Immature natural killer cell (primary cell): Measurements from ENCODE around the gene CDH4. TPM values are rescaled to one million over a fixed set of nuclear protein-coding genes. Genes with fewer than 3 reads are reported as not detected.

Experiments used
- DNase-seq, 3 donors: peaks; one replicate each; pipeline ENCODE4 v3.0.0; 2022; ENCODE audit warnings: mixed read lengths in 1 of 3
- H3K27ac Mint-ChIP-seq, 6 donors: one replicate each; pipeline ENCODE4 v1.8.0; 2020; ENCODE audit warnings: mixed read lengths in 6 of 6, mild to moderate bottlenecking in 5 of 6, inconsistent platforms in 4 of 6, moderate library complexity in 3 of 6
- H3K27me3 Mint-ChIP-seq, 3 donors: one replicate each; pipeline ENCODE4 v1.8.0; 2020 to 2021; ENCODE audit warnings: low read depth in 3 of 3, mild to moderate bottlenecking in 3 of 3, mixed read lengths in 3 of 3, moderate library complexity in 3 of 3, inconsistent platforms in 1 of 3
- H3K36me3 Mint-ChIP-seq, 3 donors: one replicate each; pipeline ENCODE4 v1.8.0; 2020; ENCODE audit warnings: mixed read lengths in 3 of 3, inconsistent platforms in 2 of 3, mild to moderate bottlenecking in 2 of 3
- H3K4me1 Mint-ChIP-seq, 2 donors: one replicate each; pipeline ENCODE4 v1.8.0; 2020; ENCODE audit warnings: inconsistent platforms in 2 of 2, mild to moderate bottlenecking in 2 of 2, mixed read lengths in 2 of 2, moderate library complexity in 1 of 2
- H3K4me3 Mint-ChIP-seq, 5 donors: one replicate each; pipeline ENCODE4 v1.8.0; 2020; ENCODE audit warnings: mild to moderate bottlenecking in 5 of 5, mixed read lengths in 5 of 5, inconsistent platforms in 3 of 5, moderate library complexity in 3 of 5
- H3K9me3 Mint-ChIP-seq, 6 donors: one replicate each; pipeline ENCODE4 v1.8.0; 2020; ENCODE audit warnings: mild to moderate bottlenecking in 6 of 6, mixed read lengths in 6 of 6, inconsistent platforms in 4 of 6, moderate library complexity in 3 of 6
- polyA plus RNA-seq, 3 donors: library from polyadenylated mRNA; unstranded; fragments of 300-500 nt; fragmentation: Illumina TruSeq; gene quantifications; one replicate each; pipeline ENCODE4 v1.2.3, GENCODE V29; 2021

The CDH4 gene
- polyA plus RNA-seq, 3 donors from 2014 or later = not detected

DNA sequence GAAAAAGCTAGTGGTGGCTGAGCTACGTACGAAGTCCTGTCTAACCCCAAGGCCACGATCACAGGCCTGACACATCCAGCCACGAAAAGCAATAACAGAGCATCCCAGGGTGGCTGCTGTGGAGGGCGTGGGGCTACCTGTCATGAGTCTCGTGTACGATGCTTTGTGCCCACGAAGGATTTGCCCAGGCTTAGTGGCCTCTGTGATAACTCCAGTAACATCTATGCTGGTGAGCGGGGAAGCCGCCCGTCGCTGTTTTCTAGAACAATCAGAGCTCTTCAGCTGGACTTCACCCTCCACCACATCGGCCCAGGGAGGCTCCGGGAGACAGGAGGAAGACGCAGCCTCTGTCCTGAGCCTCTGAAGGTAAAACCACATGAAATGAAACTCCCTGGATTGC, 563.1 kb downstream of the CDH4 start:
- no peaks in the 10 kb centered on the region for H3K9me3 Mint-ChIP-seq
- H3K4me1 Mint-ChIP-seq = no peaks in the 10 kb centered on the region
- no peak for DNase-seq
- no peaks in the 10 kb centered on the region for H3K36me3 Mint-ChIP-seq
- H3K27me3 Mint-ChIP-seq = peaks cover 0 to 7% (median 6%) of the 10 kb centered on the region in 3 donors
- H3K27ac Mint-ChIP-seq = no peak overlapping the region
- no peak overlapping the region for H3K4me3 Mint-ChIP-seq

DNA sequence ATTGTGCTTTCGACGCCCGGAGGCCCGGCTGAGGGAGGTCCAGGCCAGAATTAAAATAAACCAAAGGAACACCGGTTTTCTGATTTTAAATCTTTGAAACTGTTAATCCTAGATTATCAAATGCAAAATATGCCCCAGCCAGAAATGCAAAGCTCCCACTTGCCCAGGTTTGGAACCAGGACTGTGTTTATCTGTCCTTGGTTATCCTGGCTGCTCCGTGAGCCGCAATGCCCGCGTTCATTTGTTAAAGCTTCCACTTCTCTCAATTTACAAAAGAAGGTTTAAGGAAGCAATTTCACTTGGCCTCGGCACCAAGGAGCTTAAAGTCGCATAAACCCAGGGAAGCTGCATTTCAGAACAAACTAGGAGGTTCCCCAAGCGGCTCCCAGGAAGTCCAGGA, 563.6 kb downstream of the CDH4 start:
- Mint-ChIP-seq H3K9me3 (no peaks in the 10 kb centered on the region), H3K4me3 (no peak overlapping the region), H3K4me1 (no peaks in the 10 kb centered on the region), H3K27ac (no peak overlapping the region), H3K36me3 (no peaks in the 10 kb centered on the region), H3K27me3 (peaks cover 0 to 7% (median 6%) of the 10 kb centered on the region in 3 donors)
- no peak for DNase-seq

DNA sequence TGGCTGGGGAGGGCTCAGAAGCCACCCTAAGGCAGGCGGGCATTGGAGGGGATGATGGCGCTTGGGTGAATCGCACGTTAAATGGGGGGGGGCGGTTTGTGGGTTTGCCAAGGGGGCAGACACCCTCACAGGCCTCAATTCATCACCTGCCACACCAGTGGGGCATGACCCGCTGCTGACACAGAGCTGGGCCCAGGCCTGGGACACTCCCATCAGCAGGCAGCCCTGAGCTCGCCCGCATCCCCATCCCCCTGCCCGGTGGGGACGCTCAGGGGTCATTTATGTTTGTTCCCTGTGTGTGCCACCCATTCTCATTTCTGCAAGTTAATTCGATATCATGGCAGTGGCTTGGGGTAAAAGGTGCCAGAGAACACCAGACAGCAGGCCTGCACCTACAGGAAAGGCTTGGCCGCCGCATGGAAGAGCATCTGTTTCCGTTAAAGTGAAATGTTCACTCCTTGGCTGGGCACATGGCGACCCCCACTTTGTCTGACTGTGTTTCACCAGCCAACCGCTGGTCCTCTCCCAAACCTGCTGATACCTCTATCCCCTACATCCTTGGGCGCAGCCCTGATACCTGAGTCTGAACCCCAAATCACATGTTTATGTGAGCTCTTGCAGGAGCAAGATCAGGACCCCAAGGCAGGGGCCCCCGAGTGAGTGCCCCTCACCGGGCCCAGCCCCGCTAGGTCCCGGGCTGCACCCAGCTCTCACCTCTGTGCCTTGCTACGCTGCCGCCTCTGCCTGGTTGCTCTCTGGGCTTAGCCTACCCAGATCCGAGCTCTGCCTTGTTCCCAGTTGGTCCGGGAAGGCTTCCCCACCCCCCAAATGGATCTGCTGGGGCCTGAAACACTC, 564.8 kb downstream of the CDH4 start:
- H3K27ac Mint-ChIP-seq = no peak overlapping the region
- DNase-seq = no peak
- H3K36me3 Mint-ChIP-seq = no peaks in the 10 kb centered on the region
- no peak overlapping the region for H3K4me3 Mint-ChIP-seq
- H3K27me3 Mint-ChIP-seq = peaks cover 0 to 6% (median 4%) of the 10 kb centered on the region in 3 donors
- H3K9me3 Mint-ChIP-seq = no peaks in the 10 kb centered on the region
- no peaks in the 10 kb centered on the region for H3K4me1 Mint-ChIP-seq

DNA sequence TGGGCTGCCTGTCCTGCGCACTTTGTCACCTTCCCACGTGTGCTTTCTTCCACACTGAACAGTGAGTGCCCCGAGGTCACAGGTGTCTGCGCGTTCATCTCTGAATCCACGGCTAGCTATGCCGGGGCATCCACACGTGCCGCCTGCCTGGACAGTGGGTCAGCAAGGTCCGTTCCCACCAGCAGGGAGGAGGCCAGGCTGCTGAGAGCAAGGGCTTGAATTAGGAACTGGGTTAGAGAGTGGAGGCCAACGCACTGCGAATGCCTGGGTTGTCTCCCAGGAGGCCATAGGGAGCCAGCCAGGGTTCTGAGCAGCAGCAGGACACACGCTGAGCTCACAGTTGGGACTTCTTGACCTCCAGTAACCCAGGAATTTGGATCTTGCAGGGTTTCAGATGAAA, 565.5 kb downstream of the CDH4 start:
- no peak for DNase-seq
- no peak overlapping the region for H3K27ac Mint-ChIP-seq
- H3K4me1 Mint-ChIP-seq = no peaks in the 10 kb centered on the region
- H3K9me3 Mint-ChIP-seq = no peaks in the 10 kb centered on the region
- H3K4me3 Mint-ChIP-seq = no peak overlapping the region
- peaks cover 0 to 6% (median 4%) of the 10 kb centered on the region in 3 donors for H3K27me3 Mint-ChIP-seq
- H3K36me3 Mint-ChIP-seq = no peaks in the 10 kb centered on the region

DNA sequence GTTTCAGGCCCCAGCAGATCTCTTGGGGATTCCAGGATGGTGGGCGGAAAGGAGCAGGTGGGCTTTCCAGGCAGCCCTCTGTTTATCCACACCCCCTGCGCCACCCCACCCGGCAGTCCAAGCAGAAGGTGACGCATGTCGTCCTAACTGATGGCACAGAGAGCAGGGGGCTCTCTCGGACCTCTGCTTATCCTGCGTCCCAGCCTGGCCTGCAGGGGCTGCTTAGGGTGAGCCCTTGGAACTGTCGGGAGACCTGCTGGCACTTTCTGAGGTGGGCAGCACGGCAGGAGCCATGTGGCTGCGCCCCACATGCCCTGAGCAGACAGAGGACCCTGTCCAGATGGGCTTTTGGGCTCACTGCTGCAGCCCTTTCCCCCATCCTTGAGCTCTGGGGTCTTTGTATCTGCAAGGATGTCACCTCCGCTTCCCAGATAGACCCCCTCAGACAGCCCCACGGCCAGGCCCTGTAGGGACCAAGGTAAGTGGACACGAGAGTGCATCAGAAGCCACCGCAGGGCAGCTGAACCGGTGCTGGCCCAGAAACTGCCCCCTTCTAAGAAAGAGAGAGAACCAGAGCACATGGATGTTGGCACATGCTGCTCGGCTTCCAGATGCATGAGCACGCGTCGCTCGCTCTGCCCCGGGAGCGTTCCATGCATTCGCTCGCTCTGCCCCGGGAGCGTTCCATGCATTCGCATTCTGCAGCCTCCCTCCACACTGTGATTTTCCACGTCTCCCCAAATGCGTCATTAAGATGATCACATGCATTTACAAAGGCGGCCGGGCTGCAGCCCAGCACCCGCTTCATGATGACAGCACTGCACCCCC, 566.9 kb downstream of the CDH4 start:
- DNase-seq = no peak
- Mint-ChIP-seq H3K4me1 (no peaks in the 10 kb centered on the region), H3K9me3 (peaks cover 0 to 2% (median 0%) of the 10 kb centered on the region in 6 donors), H3K27ac (no peak overlapping the region), H3K27me3 (peaks cover 0 to 3% (median 0%) of the 10 kb centered on the region in 3 donors), H3K4me3 (no peak overlapping the region), H3K36me3 (no peaks in the 10 kb centered on the region)

DNA sequence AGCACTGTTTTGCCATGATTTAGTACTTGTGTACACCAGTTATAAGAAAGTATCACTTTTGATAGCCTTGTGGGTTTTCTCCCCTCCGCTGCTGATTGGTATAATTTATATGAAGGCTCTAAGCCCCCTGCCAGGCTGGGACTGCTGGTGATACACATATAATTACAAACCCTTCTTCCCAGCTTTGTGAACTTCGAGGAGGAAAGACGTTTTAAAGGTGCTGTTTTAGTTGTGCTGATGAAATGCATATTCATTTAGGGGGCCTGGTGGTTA, 567.4 kb downstream of the CDH4 start:
- Mint-ChIP-seq H3K27me3 (peaks cover 0 to 3% (median 0%) of the 10 kb centered on the region in 3 donors), H3K9me3 (peaks cover 0 to 2% (median 0%) of the 10 kb centered on the region in 6 donors), H3K27ac (no peak overlapping the region), H3K4me1 (no peaks in the 10 kb centered on the region), H3K36me3 (no peaks in the 10 kb centered on the region), H3K4me3 (no peak overlapping the region)
- no peak for DNase-seq

DNA sequence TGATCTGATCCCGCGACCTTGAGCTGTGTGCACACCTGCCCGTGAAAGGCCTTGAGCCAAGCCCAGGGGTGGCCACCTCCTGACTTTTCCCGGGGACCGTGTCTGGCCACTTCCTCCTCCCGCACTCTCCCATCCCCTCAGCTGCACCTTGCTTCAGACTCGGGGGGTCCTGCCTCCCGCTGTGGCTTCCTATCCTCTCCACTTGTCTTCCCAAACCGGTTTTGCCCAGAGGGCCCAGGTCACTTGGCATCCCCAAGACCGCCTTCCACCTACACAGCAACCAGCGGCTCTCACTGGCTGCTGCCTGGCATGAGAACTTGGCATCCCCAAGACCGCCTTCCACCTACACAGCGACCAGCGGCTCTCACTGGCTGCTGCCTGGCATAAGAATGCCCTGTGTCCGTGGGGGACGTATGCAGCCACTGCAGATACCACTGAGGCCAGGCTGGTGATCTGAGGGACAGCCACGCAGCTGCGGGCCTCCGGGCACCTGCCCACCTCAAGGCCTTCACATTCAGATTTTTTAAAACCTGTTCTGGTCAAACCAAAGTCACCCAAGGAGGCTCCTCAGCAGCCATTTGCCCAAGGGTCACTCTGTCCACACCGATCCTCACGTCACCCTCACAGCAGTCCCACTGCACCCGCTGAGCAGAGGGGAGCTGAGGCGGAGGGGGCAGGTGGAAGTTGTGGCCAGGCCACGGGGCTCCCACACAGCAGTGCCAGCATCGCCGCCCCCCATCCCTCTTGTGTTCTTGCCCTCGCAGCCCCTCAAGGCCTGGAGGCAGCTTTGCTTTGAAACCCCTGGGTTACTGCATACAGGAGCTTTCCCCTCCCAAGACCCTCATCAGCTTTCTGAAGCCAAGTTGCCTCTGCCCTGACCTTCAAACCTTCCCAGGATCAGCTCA, 568.1 kb downstream of the CDH4 start:
- Mint-ChIP-seq H3K27me3 (peaks cover 0 to 2% (median 0%) of the 10 kb centered on the region in 3 donors), H3K27ac (no peak overlapping the region), H3K4me3 (no peak overlapping the region), H3K36me3 (no peaks in the 10 kb centered on the region), H3K4me1 (no peaks in the 10 kb centered on the region), H3K9me3 (peaks cover 0 to 2% (median 0%) of the 10 kb centered on the region in 6 donors)
- DNase-seq = no peak

DNA sequence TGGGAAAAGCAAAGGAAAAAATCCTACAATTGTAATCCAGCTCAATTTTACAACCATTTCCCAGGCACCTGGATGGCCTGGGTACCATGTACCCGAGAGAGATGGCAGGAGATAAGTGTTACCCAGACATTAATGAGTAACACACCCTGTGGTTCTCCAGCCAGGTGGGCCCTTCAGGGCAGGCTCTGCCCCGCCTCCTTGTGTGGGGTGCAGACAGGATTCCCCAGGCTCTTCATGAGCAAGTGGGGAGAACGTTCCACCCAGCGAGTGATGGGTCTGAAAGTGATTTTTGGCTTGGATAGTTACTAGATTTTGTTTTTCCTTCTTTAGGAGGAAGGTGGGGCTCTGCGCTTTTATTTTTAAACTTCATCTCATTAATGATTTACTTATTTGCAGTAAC, 569.7 kb downstream of the CDH4 start:
- no peaks in the 10 kb centered on the region for H3K36me3 Mint-ChIP-seq

DNA sequence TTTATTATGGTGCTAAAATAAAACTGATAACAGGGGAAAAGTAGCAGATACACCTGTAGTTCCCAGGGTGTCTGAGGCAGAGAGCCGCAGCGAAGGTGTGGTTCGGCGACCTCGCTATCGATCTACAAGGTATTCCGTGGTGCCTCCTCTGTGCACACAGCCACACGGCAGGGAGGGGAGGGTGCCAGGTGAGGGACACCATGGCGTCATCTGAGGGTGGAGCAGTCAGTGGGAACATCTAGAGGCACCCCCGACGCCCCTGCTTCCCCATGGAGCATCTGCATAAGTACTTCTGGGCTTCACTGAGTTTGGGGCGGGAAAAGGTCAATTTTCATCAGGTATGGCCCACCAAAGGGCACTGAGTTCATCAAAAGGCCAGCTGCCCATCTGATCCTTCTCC, 570.3 kb downstream of the CDH4 start:
- no peak for DNase-seq
- H3K9me3 Mint-ChIP-seq = peaks cover 0 to 2% (median 0%) of the 10 kb centered on the region in 6 donors
- peaks cover 0 to 5% (median 0%) of the 10 kb centered on the region in 3 donors for H3K27me3 Mint-ChIP-seq
- H3K36me3 Mint-ChIP-seq = no peaks in the 10 kb centered on the region
- H3K27ac Mint-ChIP-seq = no peak overlapping the region
- no peak overlapping the region for H3K4me3 Mint-ChIP-seq
- no peaks in the 10 kb centered on the region for H3K4me1 Mint-ChIP-seq

More for the DNA sequence above, 569.7 kb downstream of the CDH4 start:
- no peak for DNase-seq
- H3K9me3 Mint-ChIP-seq = peaks cover 0 to 2% (median 0%) of the 10 kb centered on the region in 6 donors
- H3K27ac Mint-ChIP-seq = no peak overlapping the region
- no peak overlapping the region for H3K4me3 Mint-ChIP-seq
- peaks cover 0 to 5% (median 0%) of the 10 kb centered on the region in 3 donors for H3K27me3 Mint-ChIP-seq
- H3K4me1 Mint-ChIP-seq = no peaks in the 10 kb centered on the region

DNA sequence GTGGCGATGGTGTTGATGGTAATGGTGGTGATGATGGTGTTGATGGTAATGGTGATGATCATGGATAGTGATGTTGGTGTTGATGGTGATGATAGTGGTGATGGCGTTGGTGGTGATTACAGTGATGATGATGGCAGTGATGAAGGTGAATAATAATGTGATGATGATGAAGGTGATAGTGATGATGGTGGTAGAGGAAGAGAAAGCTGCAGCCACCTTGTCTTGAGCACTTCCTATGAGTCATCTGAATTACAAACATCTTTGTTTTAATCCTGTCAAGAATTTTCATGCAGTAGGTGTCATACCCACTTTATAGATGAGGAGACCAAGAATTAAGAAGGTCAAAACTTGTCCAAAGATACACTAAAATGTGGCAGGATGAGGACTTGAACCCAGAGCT, 571.2 kb downstream of the CDH4 start:
- no peak for DNase-seq
- no peaks in the 10 kb centered on the region for H3K4me1 Mint-ChIP-seq
- peaks cover 0 to 5% (median 0%) of the 10 kb centered on the region in 3 donors for H3K27me3 Mint-ChIP-seq
- no peaks in the 10 kb centered on the region for H3K36me3 Mint-ChIP-seq
- H3K9me3 Mint-ChIP-seq = peaks cover 0 to 2% (median 0%) of the 10 kb centered on the region in 6 donors
- H3K27ac Mint-ChIP-seq = no peak overlapping the region
- no peak overlapping the region for H3K4me3 Mint-ChIP-seq

DNA sequence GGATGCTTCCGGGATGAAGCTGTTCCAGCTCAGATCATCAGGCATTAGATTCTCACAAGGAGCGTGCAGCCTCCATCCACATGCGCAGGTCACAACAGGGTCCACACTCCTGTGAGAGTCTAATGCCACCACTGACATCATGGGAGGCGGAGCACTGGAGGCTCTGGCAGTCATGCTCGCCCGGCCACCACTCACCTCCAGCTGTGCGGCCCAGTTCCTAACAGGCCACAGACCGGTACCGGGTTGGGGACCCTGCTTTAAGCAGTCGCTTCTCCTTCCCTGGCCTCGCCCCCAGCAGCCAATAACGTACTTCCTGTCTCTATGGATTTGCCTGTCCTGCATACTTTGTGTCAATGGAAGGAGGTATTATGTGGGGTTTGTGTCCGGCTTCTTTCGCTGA, 576.8 kb downstream of the CDH4 start:
- H3K27ac Mint-ChIP-seq = no peak overlapping the region
- H3K4me3 Mint-ChIP-seq = no peak overlapping the region
- peaks cover 0 to 9% (median 3%) of the 10 kb centered on the region in 3 donors for H3K27me3 Mint-ChIP-seq
- DNase-seq = no peak
- H3K9me3 Mint-ChIP-seq = peaks cover 0 to 2% (median 0%) of the 10 kb centered on the region in 6 donors
- no peaks in the 10 kb centered on the region for H3K36me3 Mint-ChIP-seq
- H3K4me1 Mint-ChIP-seq = no peaks in the 10 kb centered on the region

DNA sequence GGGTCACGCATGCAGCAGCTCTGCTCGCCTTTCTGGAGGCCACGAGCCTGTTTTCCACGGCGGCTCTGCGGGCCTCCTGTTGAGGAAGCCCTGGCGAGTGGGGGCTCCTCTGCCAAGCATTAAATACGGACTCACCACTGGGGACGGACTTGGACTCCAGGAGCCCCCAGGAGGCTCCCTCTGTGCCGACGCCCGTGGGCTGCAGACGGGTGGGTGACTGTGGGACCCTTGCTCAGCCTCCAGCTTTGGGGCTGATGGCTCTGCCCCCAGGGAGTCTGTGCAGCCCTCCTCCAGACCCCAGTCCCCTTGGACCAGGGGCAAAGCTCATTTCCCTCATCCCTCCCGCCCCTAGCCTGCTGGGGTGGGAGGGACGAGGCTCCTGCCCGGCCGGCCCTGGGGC, 577.5 kb downstream of the CDH4 start:
- H3K4me1 Mint-ChIP-seq = no peaks in the 10 kb centered on the region
- H3K27me3 Mint-ChIP-seq = peaks cover 0 to 9% (median 3%) of the 10 kb centered on the region in 3 donors
- H3K36me3 Mint-ChIP-seq = no peaks in the 10 kb centered on the region
- H3K4me3 Mint-ChIP-seq = no peak overlapping the region
- H3K9me3 Mint-ChIP-seq = peaks cover 0 to 3% (median 0%) of the 10 kb centered on the region in 6 donors
- H3K27ac Mint-ChIP-seq = no peak overlapping the region
- no peak for DNase-seq

DNA sequence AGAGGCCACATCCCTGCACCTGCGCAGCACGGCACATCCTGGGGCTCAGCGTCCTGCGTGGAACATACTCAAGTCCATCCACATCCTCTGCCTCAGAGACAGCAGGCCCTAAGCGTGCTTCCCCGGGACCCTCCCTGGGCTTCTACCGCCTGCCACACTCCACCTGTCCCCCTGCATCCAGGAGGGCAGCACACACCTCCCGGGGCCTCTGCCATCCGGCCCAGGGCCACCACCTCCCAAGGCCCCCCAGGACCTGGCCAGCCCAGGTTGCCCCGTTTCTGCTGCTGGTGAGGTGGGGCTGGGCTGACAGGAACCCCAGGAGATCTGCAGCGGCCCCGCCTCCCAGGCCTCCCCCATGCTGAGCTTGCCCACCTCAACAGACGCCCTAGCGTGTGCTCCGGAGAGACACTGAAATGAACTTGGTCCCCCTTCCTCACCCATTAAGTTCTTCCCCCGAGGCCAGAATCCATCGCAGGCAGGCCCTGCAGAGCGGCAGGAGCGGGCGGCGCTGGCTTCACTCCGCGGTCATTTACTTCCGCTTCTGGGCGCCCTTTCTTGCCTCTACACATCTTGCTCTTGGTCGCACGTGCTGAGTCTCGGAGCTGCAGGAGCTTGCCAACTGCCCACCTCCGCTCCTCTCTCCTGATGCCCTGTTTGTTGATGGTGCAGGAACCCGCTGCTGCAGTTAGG, 578.3 kb downstream of the CDH4 start:
- DNase-seq = no peak
- H3K27me3 Mint-ChIP-seq = peaks cover 0 to 7% (median 3%) of the 10 kb centered on the region in 3 donors
- peaks cover 0 to 3% (median 0%) of the 10 kb centered on the region in 6 donors for H3K9me3 Mint-ChIP-seq
- H3K27ac Mint-ChIP-seq = no peak overlapping the region
- H3K4me3 Mint-ChIP-seq = no peak overlapping the region
- no peaks in the 10 kb centered on the region for H3K36me3 Mint-ChIP-seq
- H3K4me1 Mint-ChIP-seq = no peaks in the 10 kb centered on the region
